Right lobe of liver (tissue), 6 donors: Measurements from ENCODE around the gene PRKN. TPM values are rescaled to one million over a fixed set of nuclear protein-coding genes. Genes with fewer than 3 reads are reported as not detected.

ENCODE experiments used
- ATAC-seq, 4 donors: fragments of 200-7000 bp; cut with Tn5 transposase; one replicate each; pipeline ENCODE4 v1.9.1; 2020; ENCODE audit warnings: mild to moderate bottlenecking in 4 of 4, moderate library complexity in 4 of 4
- DNase-seq, 3 donors: peaks; one replicate each; pipeline ENCODE4 v3.0.0-alpha.2; 2020
- H3K27ac ChIP-seq, 3 donors: fragments of 200-600 bp; one replicate each; pipeline ENCODE4 v1.8.0; 2022
- H3K27me3 ChIP-seq, 2 donors: fragments of 200-600 bp; one replicate each; pipeline ENCODE4 v1.8.0; 2022
- H3K36me3 ChIP-seq, 4 donors: fragments of 200-600 bp; sonication (generic) in 1 of 4; one replicate each; pipeline versions ENCODE4 v1.5.1 to v1.8.0; 2017 to 2022; ENCODE audit warnings: control low read depth in 1 of 4
- H3K4me1 ChIP-seq, 4 donors: fragments of 200-600 bp; sonication (generic) in 1 of 4; one replicate each; pipeline versions ENCODE4 v1.5.1 to v1.8.0; 2017 to 2022; ENCODE audit warnings: control low read depth in 1 of 4
- H3K4me3 ChIP-seq, 3 donors: fragments of 200-600 bp; one replicate each; pipeline ENCODE4 v1.8.0; 2022
- H3K9me3 ChIP-seq, 4 donors: fragments of 200-600 bp; sonication (generic) in 1 of 4; one replicate each; pipeline versions ENCODE4 v1.5.1 to v1.8.0; 2017 to 2022; ENCODE audit warnings: control low read depth in 1 of 4
- POLR2A ChIP-seq: fragments of 450-650 bp; IDR thresholded peaks from one replicate; pipeline ENCODE4 v1.6.1; 2017; ENCODE audit warnings: antibody characterized with exemption, mild to moderate bottlenecking
- WGBS: methylation state at CpG from one replicate; pipeline ENCODE4 v1.1.6; 2018; ENCODE audit warnings: low coverage, low lambda C conversion rate; ENCODE audit not compliant: insufficient coverage; ENCODE audit errors: missing lambda C conversion rate; 5-methylcytosine and 5-hydroxymethylcytosine counted together
- intact Hi-C, 2 donors: fragments of 100-400 bp; cut with DNase I; formaldehyde crosslinking; loops; one replicate each; pipeline versions ENCODE4 v1.11.2 to v1.14.1; 2022
- total RNA-seq, 6 experiments: library from RNA; depleted of rRNA in 2 of 6; stranded (reverse); fragments of >200 nt in 2 of 6; fragmentation: NEBNext Ultra II Directional in 3 of 6; extraction: Animal tissue kit (Norgen Biotek cat#: 25700) in 3 of 6; gene quantifications; one replicate each; pipeline versions ENCODE4 v1.1.0 to v1.2.4, GENCODE V29; 2016 to 2023
- TF ChIP-seq, protein P1 (sequence below), 4 donors: fragments of 200-600 bp in 3 of 4; fragments of 450-650 bp in 1 of 4; IDR thresholded peaks; one replicate each; pipeline versions ENCODE4 v1.5.1 to v1.8.0; 2016 to 2022; ENCODE audit warnings: antibody characterized with exemption in 4 of 4, mild to moderate bottlenecking in 2 of 4
- donor health status: DM: no; HTN: yes; CAD: no.
- donor health status: DM: no; HTN: no; CAD: no.
- donor health status: DM: no; HTN: no; CAD: no.
- donor health status: DM: no; HTN: yes; CAD: no.
- donor health status: DM: no; HTN: yes; CAD: no.

PRKN gene
- total RNA-seq, 6 experiments from 2014 or later: 1.1 to 3.7 (median 2.2) TPM

DNA sequence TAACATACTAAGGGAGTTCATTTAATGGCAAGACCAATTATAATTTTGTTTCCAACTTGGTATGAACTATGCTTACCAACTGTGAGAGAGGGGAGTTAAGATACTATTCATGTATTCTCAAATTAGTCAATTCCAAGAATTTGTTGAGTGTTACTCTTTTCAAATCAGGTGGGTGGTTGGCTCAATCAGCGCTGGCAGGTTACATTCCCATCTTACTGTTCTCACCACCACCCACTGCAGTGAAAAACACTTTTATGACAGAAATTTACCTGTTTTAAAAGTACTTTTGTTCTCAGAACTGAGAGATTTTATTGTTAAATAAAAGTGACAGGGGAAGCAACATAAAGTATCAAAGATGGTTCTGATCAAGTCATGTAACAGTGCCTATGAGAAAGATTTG lies 642.0 kb downstream of the PRKN start:
- DNase-seq (no peak), ATAC-seq (no peak)
- Histone ChIP-seq H3K27ac (no peak overlapping the region), H3K36me3 (no peaks in the 10 kb centered on the region), H3K4me3 (no peak overlapping the region), H3K4me1 (no peaks in the 10 kb centered on the region), H3K27me3 (no peaks in the 10 kb centered on the region), H3K9me3 (no peaks in the 10 kb centered on the region)
- intact Hi-C loops: no loop called here
- 89% methylated on average over 1 of the region's 1 CpG for WGBS
- TF ChIP-seq, protein P1, sequence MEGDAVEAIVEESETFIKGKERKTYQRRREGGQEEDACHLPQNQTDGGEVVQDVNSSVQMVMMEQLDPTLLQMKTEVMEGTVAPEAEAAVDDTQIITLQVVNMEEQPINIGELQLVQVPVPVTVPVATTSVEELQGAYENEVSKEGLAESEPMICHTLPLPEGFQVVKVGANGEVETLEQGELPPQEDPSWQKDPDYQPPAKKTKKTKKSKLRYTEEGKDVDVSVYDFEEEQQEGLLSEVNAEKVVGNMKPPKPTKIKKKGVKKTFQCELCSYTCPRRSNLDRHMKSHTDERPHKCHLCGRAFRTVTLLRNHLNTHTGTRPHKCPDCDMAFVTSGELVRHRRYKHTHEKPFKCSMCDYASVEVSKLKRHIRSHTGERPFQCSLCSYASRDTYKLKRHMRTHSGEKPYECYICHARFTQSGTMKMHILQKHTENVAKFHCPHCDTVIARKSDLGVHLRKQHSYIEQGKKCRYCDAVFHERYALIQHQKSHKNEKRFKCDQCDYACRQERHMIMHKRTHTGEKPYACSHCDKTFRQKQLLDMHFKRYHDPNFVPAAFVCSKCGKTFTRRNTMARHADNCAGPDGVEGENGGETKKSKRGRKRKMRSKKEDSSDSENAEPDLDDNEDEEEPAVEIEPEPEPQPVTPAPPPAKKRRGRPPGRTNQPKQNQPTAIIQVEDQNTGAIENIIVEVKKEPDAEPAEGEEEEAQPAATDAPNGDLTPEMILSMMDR (IDR thresholded peaks at IDR 0.05): no peak
- TF ChIP-seq POLR2A: no peak

DNA sequence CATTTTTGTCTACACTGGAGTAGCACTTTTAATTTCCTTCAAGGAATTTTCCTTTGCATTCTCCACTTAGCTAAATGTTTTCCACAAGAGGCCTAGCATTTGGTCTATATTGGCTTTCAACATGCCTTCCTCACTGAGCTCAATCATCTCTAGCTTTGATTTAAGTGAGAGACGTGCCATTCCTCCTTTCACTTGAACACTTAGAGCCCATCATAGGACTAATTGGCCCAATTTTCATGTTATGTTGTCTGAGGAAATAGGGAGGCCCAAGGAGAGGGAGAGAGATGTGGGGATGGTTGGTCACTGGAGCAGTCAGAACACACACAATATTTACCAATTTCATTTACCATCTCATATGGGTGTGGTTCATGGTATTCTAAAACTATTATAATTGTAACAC lies 645.0 kb downstream of the PRKN start:
- DNase-seq (no peak), ATAC-seq (no peak)
- Histone ChIP-seq H3K27ac (no peak overlapping the region), H3K9me3 (no peaks in the 10 kb centered on the region), H3K4me1 (no peaks in the 10 kb centered on the region), H3K27me3 (no peaks in the 10 kb centered on the region), H3K36me3 (no peaks in the 10 kb centered on the region), H3K4me3 (no peak overlapping the region)
- intact Hi-C loops: no loop called here
- WGBS: 81% methylated on average over 1 of the region's 1 CpG
- no peak for TF ChIP-seq POLR2A
- TF ChIP-seq, protein P1 (IDR thresholded peaks at IDR 0.05): no peak

DNA sequence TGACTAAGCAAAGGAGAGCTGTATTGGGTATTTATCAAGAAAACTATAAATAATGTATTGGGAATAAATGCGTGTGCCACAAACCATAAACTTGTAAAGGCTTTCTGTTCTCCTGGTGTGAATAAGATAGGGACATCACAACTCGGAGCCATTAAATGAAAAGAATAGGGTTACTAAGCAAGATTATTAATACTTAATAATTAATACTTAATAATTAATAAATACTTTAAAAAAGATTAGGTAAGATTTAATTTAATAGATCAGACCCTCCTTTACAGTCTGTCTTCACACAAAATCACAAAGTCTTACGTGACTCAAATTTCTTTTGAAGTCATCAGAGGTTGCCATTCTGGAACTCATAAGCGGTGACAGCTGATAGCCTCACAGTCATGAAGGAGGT lies 648.9 kb downstream of the PRKN start:
- TF ChIP-seq, protein P1 (IDR thresholded peaks at IDR 0.05): no peak
- no peak for TF ChIP-seq POLR2A
- WGBS: 56% methylated on average over 4 of the region's 4 CpGs
- Histone ChIP-seq H3K27ac (no peak overlapping the region), H3K27me3 (no peaks in the 10 kb centered on the region), H3K36me3 (no peaks in the 10 kb centered on the region), H3K4me3 (no peak overlapping the region), H3K4me1 (no peaks in the 10 kb centered on the region), H3K9me3 (no peaks in the 10 kb centered on the region)
- intact Hi-C loops: no loop called here
- ATAC-seq (no peak), DNase-seq (no peak)

DNA sequence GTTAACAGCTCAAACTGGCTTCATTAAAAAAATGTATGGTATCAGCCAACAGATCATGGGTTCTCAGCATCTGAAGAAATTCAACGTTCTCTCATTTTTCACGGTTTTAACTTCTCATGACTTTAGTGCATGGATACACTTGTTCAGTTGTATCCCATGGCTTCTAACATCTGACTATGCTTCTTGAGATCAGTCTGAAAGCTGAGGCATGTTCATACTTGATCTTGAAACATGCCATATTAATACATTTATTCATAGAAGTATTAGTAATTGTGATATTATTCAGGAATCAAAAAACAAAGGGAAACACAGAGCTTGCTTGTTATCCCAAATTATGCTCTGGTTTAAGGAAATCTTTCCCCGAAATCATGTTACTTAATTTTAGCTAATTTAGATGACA lies 649.4 kb downstream of the PRKN start:
- H3K4me1 ChIP-seq: no peaks in the 10 kb centered on the region
- WGBS: 61% methylated on average over 3 of the region's 3 CpGs
- no peak for ATAC-seq

More for the DNA sequence above, 649.4 kb downstream of the PRKN start:
- DNase-seq: no peak
- Histone ChIP-seq H3K9me3 (no peaks in the 10 kb centered on the region), H3K36me3 (no peaks in the 10 kb centered on the region), H3K27me3 (no peaks in the 10 kb centered on the region), H3K27ac (no peak overlapping the region), H3K4me3 (no peak overlapping the region)
- no peak for TF ChIP-seq POLR2A
- TF ChIP-seq, protein P1 (IDR thresholded peaks at IDR 0.05): no peak
- intact Hi-C loops: no loop called here
